Osteocyte (in vitro differentiated cells): ENCODE data around the gene STAC3. TPM values are rescaled to one million over a fixed set of nuclear protein-coding genes. Genes with fewer than 3 reads are reported as not detected.

Experiments used
- DNase-seq: peaks from one replicate; pipeline ENCODE4 v3.0.0; 2021; ENCODE audit warnings: mixed read lengths; ENCODE audit not compliant: unreplicated experiment; ENCODE audit errors: extremely low spot score
- H3K27ac Mint-ChIP-seq: one replicate; pipeline ENCODE4 v1.8.0; 2021; ENCODE audit warnings: mild to moderate bottlenecking, mixed read lengths; ENCODE audit not compliant: unreplicated experiment
- H3K27me3 Mint-ChIP-seq: one replicate; pipeline ENCODE4 v1.8.0; 2021; ENCODE audit warnings: mixed read lengths; ENCODE audit not compliant: unreplicated experiment
- H3K36me3 Mint-ChIP-seq: one replicate; pipeline ENCODE4 v1.8.0; 2021; ENCODE audit warnings: mixed read lengths; ENCODE audit not compliant: unreplicated experiment
- H3K4me1 Mint-ChIP-seq: one replicate; pipeline ENCODE4 v1.8.0; 2021; ENCODE audit warnings: mixed read lengths; ENCODE audit not compliant: unreplicated experiment
- H3K4me3 Mint-ChIP-seq: one replicate; pipeline ENCODE4 v1.8.0; 2021; ENCODE audit warnings: mild to moderate bottlenecking, moderate library complexity, mixed read lengths; ENCODE audit not compliant: unreplicated experiment
- H3K9me3 Mint-ChIP-seq: one replicate; pipeline ENCODE4 v1.8.0; 2021; ENCODE audit warnings: mixed read lengths; ENCODE audit not compliant: unreplicated experiment
- total RNA-seq: library from RNA; stranded (reverse); gene quantifications from 2 replicates; pipeline ENCODE4 v1.2.1, GENCODE V29; 2021
- TF ChIP-seq, protein P1 (sequence below): fragments of 200-600 bp; sonication (generic); IDR thresholded peaks from 2 replicates; pipeline ENCODE4 v1.5.0; 2021; ENCODE audit warnings: antibody characterized with exemption, mild to moderate bottlenecking, moderate library complexity

STAC3 gene
- total RNA-seq, 1 donor from 2014 or later = 2.4 TPM

DNA sequence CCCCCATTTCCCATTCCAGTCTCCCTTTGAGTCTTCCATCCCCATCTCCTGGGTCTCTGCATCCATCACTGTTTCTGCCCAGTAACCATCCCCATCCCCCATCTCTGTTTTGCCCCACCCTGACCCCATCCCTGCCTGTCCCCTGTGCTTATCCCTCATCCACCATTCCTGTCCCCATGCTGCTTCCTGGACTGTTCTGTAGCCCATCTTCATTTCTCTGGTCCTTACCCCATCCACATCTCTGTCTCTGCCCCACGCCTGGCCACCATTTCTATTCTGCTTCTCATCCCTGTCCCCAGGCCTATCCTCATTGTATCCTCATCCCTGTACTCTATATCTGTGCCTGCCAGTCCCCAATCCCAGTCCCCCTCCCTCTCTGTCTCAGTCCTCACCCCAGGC is 30.2 kb downstream of the STAC3 start:
- H3K4me3 Mint-ChIP-seq = no peak overlapping the region
- no peak overlapping the region for H3K27ac Mint-ChIP-seq
- DNase-seq = no peak
- no peaks in the 10 kb centered on the region for H3K9me3 Mint-ChIP-seq
- peaks cover 3% of the 10 kb centered on the region for H3K36me3 Mint-ChIP-seq
- peaks cover 13% of the 10 kb centered on the region for H3K27me3 Mint-ChIP-seq
- TF ChIP-seq, protein P1, sequence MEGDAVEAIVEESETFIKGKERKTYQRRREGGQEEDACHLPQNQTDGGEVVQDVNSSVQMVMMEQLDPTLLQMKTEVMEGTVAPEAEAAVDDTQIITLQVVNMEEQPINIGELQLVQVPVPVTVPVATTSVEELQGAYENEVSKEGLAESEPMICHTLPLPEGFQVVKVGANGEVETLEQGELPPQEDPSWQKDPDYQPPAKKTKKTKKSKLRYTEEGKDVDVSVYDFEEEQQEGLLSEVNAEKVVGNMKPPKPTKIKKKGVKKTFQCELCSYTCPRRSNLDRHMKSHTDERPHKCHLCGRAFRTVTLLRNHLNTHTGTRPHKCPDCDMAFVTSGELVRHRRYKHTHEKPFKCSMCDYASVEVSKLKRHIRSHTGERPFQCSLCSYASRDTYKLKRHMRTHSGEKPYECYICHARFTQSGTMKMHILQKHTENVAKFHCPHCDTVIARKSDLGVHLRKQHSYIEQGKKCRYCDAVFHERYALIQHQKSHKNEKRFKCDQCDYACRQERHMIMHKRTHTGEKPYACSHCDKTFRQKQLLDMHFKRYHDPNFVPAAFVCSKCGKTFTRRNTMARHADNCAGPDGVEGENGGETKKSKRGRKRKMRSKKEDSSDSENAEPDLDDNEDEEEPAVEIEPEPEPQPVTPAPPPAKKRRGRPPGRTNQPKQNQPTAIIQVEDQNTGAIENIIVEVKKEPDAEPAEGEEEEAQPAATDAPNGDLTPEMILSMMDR = no peak
- H3K4me1 Mint-ChIP-seq = peaks cover 37% of the 10 kb centered on the region

DNA sequence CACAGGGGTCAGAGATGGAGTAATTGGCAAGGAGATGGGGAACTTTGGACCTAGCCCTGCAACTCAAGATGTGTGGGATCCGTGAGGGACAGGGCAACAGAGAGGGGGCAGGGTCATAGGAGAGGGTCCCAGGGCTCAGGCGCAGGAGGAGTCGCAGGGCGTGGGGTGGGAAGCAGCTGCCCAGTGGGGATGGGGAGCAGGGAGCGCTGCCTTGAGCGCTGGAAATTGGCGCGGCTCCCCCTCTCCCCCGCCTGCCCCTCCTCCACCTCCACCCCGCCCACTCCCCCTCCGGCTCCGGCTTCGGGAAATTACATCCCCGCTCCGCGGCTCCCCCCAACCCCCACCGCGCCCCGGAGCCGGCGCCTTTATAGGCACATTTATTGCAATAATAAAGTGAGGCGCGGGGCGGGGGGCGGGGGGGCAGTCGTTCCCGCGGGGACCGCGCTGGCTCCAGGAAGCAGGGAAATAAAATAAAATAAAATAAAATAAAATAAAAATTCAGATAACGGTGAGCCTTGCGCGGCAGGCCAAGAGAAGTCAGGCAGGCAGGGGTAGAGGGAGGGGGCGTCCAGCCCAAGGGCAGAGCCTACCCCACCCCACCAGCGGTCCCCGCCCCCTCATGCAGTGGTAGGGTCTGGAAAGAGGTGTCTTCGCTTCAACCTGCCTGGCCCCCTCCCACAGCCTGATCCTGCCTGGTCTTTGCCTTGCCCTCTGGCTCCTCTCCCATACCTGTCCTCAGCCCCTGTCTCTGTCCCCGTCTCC is 30.8 kb downstream of the STAC3 start:
- Mint-ChIP-seq H3K27me3 (peaks cover 13% of the 10 kb centered on the region), H3K9me3 (no peaks in the 10 kb centered on the region), H3K4me3 (no peak overlapping the region), H3K4me1 (peaks cover 43% of the 10 kb centered on the region), H3K27ac (no peak overlapping the region), H3K36me3 (peaks cover 3% of the 10 kb centered on the region)
- TF ChIP-seq, protein P1 = no peak
- DNase-seq = no peak

DNA sequence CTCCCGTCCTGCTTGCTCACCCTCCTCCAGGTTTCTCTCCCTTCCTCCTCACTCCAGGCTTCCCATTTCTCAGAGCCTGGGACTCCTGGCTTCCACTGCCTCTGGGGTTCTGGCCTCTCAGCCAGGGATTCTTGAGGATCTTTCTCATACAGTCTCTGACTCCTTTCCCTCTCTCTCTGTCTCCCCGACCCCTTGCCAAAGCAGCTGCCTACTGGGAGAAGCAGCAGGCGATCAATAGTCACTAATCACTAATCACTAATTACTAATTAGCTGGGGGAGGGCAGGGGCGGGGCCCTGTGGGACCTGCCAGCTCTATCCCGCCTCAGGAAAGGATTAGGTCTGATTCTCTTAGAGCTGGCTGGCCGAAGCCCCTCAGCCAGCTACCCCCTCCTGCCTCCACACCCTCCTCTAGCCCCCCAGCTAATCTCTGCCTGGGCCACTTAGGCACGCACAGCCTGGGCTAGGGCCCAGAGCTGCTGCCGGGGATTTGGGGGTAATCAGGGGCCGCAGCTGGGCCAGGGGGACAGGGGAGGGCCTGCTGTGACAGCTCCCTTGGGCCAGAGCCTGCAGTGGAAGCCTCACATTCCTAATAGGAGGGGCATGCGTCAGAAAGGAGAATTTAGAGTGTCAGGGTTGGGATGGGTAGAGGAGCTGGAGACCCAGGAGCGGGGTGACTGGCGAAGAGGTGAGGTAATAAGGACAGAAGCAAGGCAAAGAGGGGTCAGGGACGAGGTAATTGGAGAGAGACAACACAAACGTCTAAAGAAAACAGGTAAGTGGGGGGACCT is 31.6 kb downstream of the STAC3 start:
- Mint-ChIP-seq H3K27ac (no peak overlapping the region), H3K36me3 (peaks cover 3% of the 10 kb centered on the region), H3K27me3 (peaks cover 13% of the 10 kb centered on the region), H3K4me3 (peak overlapping the region; percentile 88), H3K4me1 (peaks cover 50% of the 10 kb centered on the region), H3K9me3 (no peaks in the 10 kb centered on the region)
- no peak for DNase-seq
- TF ChIP-seq, protein P1 = no peak

DNA sequence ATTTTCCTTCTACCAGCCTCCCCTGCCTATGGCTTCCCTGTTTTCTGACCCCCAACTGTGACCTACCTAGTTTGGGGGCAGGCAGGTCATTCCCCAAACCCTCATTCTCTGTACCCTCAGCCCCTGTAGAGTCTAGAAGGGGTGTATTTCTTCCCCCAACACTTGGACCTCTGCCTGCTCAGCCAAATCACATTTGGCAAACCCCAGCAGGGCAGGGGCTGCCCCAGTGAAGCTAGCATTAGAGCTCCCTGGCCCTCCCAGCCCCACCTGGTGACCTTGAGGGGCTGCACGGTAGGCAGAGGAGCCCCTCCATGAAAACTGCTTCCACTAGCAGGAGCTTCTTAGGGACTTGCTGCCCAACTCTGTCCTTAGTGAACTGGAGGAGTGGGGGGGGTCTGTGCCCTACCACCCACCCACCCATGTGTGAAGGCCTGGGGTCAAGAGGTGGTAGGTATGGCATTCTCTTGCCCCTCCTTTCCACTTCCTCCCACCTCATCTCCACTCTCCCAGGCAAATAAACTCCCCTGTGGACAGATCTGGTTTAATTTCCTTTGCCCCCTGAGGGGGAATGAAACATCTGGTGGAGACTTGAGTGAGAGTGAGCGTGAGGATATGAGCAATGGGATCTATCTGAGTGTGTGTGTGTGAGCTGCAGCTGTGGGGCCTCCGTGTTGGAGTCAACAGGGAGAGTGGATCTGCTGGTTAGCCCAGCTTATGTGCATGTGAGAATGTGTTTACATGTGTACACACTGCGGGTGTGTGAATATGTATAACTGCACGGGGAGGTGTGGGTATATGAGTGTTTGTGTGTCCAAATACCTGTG is 32.7 kb downstream of the STAC3 start:
- H3K4me1 Mint-ChIP-seq = peaks cover 61% of the 10 kb centered on the region
- TF ChIP-seq, protein P1 = no peak
- no peak overlapping the region for H3K27ac Mint-ChIP-seq
- no peaks in the 10 kb centered on the region for H3K9me3 Mint-ChIP-seq
- peaks cover 13% of the 10 kb centered on the region for H3K27me3 Mint-ChIP-seq
- DNase-seq = no peak
- peak overlapping the region; percentile 88 for H3K4me3 Mint-ChIP-seq
- no peaks in the 10 kb centered on the region for H3K36me3 Mint-ChIP-seq
